OCI-LY3 (cell line): ENCODE measurements around the gene NPHS1.
A peak's percentile ranks its signal among the peaks of the same experiment; 100 is the strongest.

ENCODE experiments used
- H2AFZ ChIP-seq: fragments of 200-600, 300-600 bp; shearing (Covaris generic); 2 replicates; pipeline ENCODE4 v1.6.0; 2014; ENCODE audit warnings: antibody characterized with exemption, low read depth, low read length
- H3K27ac ChIP-seq: fragments of 200-600, 300-600 bp; sonication (generic); 2 replicates; pipeline ENCODE4 v1.5.1; 2014; ENCODE audit warnings: mild to moderate bottlenecking, low read length, moderate library complexity, mixed read lengths
- H3K27me3 ChIP-seq: fragments of 200-600, 300-600 bp; sonication (generic); 2 replicates; pipeline ENCODE4 v1.6.1; 2014; ENCODE audit warnings: low read depth, low read length, mixed read lengths
- H3K36me3 ChIP-seq: fragments of 200-600, 300-600 bp; sonication (generic); replicated peaks from 2 replicates; pipeline ENCODE3; 2014; ENCODE audit warnings: low read depth, low read length, mixed read lengths
- H3K4me1 ChIP-seq: fragments of 300-600, 200-600 bp; sonication (generic); 2 replicates; pipeline ENCODE4 v1.6.1; 2014; ENCODE audit warnings: low read length, mixed read lengths
- H3K4me2 ChIP-seq: fragments of 200-600, 300-600 bp; sonication (generic); 2 replicates; pipeline ENCODE4 v1.6.1; 2014; ENCODE audit warnings: low read length, mixed read lengths
- H3K4me3 ChIP-seq: fragments of 300-600, 200-600 bp; sonication (generic); 2 replicates; pipeline ENCODE4 v1.5.1; 2014; ENCODE audit warnings: antibody characterized with exemption, mild to moderate bottlenecking, low read length, moderate library complexity
- H3K79me2 ChIP-seq: fragments of 300-600, 200-600 bp; shearing (Covaris generic); 2 replicates; pipeline ENCODE4 v1.6.1; 2014; ENCODE audit warnings: mild to moderate bottlenecking, low read length, mixed read lengths
- H3K9ac ChIP-seq: fragments of 300-600, 200-600 bp; shearing (Covaris generic); 2 replicates; pipeline ENCODE4 v1.6.0; 2014; ENCODE audit warnings: mild to moderate bottlenecking, low read length, moderate library complexity
- H3K9me3 ChIP-seq: fragments of 200-600, 300-600 bp; shearing (Covaris generic); 2 replicates; pipeline ENCODE4 v1.6.1; 2014; ENCODE audit warnings: low read length, mixed read lengths; ENCODE audit not compliant: insufficient read depth
- H4K20me1 ChIP-seq: fragments of 200-600, 300-600 bp; sonication (generic); 2 replicates; pipeline ENCODE4 v1.6.1; 2016; ENCODE audit warnings: low read length, mixed read lengths; ENCODE audit not compliant: insufficient read depth
- EZH2phosphoT487 ChIP-seq: fragments of 200-600 bp; shearing (Covaris generic); IDR thresholded peaks from 2 replicates; pipeline ENCODE4 v1.6.1; 2018; ENCODE audit warnings: antibody characterized with exemption, mixed run types, low read depth
- TF ChIP-seq, protein P1 (sequence below): fragments of 200-600, 300-600 bp; sonication (generic); IDR thresholded peaks from 2 replicates; pipeline ENCODE4 v1.5.1; 2014; ENCODE audit warnings: antibody characterized with exemption, low read length, low read depth

Gene NPHS1

DNA sequence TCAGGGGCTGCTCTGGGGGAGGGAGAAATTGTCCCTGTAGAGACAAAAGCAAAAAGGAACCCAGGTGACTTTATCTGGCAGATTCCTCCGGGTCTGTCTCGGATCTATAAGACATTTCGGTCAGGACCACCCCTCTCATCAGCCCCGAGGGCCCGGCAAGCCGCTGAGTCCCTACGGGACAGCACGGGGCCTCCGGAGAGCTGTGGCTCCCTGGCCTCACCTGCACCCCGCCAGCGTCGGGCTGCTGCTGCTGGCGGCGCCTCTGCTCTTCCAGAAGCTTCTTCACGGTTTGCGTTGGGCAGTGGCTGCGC lies 46.1 kb upstream of the NPHS1 start:
- H3K4me1 ChIP-seq = peaks cover 34% of the 10 kb centered on the region
- peak overlapping the region; percentile 100 for H3K9ac ChIP-seq
- peaks cover 30% of the 10 kb centered on the region for H4K20me1 ChIP-seq
- H3K4me3 ChIP-seq = peak overlapping the region; percentile 98
- TF ChIP-seq, protein P1, sequence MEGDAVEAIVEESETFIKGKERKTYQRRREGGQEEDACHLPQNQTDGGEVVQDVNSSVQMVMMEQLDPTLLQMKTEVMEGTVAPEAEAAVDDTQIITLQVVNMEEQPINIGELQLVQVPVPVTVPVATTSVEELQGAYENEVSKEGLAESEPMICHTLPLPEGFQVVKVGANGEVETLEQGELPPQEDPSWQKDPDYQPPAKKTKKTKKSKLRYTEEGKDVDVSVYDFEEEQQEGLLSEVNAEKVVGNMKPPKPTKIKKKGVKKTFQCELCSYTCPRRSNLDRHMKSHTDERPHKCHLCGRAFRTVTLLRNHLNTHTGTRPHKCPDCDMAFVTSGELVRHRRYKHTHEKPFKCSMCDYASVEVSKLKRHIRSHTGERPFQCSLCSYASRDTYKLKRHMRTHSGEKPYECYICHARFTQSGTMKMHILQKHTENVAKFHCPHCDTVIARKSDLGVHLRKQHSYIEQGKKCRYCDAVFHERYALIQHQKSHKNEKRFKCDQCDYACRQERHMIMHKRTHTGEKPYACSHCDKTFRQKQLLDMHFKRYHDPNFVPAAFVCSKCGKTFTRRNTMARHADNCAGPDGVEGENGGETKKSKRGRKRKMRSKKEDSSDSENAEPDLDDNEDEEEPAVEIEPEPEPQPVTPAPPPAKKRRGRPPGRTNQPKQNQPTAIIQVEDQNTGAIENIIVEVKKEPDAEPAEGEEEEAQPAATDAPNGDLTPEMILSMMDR = no peak
- no peak for TF ChIP-seq EZH2phosphoT487
- H2AFZ ChIP-seq = no peak overlapping the region
- peaks cover 48% of the 10 kb centered on the region for H3K79me2 ChIP-seq
- H3K27me3 ChIP-seq = no peaks in the 10 kb centered on the region
- H3K4me2 ChIP-seq = peak overlapping the region; percentile 91
- H3K36me3 ChIP-seq = peaks cover 41% of the 10 kb centered on the region
- peak overlapping the region; percentile 91 for H3K27ac ChIP-seq
- H3K9me3 ChIP-seq = no peaks in the 10 kb centered on the region

DNA sequence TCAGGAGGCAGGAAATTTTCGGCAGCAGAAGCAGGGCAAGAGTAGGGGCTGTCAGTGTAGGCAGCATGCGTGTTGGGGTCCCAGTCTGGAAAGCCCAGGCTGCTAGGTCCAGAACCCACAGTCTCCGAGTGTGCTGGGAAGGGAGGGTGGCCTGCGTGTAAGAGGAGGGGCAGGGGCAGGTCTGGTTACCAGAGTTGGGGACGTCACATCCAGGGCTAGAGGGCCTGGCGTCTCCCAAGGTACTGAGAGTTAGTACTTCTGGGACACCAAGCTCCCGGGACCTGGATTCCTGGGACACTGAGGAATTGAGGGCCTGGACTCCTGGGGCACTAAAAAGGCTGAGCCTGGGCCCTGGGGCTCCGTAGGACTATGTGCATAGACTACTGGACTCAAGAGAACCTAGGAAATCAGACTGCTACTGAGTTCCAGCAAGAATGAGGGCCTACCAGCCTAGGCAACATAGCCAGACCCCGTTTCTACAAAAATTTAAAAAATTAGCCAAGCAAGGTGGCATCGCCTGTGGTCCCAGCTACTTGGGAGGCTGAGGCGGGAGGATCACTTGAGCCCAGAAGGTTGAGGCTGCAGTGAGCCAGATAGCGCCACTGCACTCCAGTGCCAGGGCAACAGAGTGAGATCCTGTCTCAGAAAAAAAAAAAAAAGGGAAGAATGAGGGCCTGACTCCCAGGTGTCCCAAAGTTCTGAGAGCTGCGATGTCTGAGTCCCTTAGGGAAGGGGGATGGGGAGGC lies 45.6 kb upstream of the NPHS1 start:
- Histone ChIP-seq H3K9me3 (no peaks in the 10 kb centered on the region), H3K4me2 (no peak overlapping the region), H3K4me1 (peaks cover 28% of the 10 kb centered on the region), H2AFZ (no peak overlapping the region), H4K20me1 (peaks cover 30% of the 10 kb centered on the region), H3K9ac (no peak overlapping the region), H3K4me3 (no peak overlapping the region), H3K27ac (no peak overlapping the region), H3K27me3 (no peaks in the 10 kb centered on the region), H3K36me3 (peaks cover 45% of the 10 kb centered on the region), H3K79me2 (peaks cover 48% of the 10 kb centered on the region)
- TF ChIP-seq, protein P1 = no peak
- TF ChIP-seq EZH2phosphoT487 = no peak

DNA sequence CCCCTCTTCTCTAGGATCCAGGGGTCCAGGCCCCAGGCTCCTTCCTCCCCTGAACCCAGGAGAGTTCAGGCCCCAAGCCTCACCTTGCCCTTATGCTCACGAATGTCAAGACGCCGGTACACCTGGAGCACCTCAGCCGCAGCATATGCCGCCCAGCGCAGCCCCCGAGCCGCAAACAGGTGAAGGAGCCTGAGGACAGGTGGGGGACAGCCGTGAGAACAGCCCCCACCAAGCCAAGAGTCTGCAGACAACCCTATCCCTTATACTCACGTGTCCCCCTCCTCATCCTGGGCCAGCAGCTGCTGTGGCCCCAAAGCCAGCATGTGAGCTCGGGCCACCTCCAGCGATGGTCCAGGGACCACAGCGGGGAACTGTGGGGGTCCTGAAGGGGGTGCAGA lies 44.3 kb upstream of the NPHS1 start:
- Histone ChIP-seq H3K79me2 (peaks cover 43% of the 10 kb centered on the region), H3K4me3 (no peak overlapping the region), H4K20me1 (peaks cover 30% of the 10 kb centered on the region), H3K36me3 (peaks cover 51% of the 10 kb centered on the region), H3K4me2 (no peak overlapping the region), H3K27me3 (no peaks in the 10 kb centered on the region), H3K27ac (no peak overlapping the region), H2AFZ (no peak overlapping the region), H3K9me3 (no peaks in the 10 kb centered on the region), H3K9ac (no peak overlapping the region), H3K4me1 (peaks cover 16% of the 10 kb centered on the region)
- TF ChIP-seq EZH2phosphoT487 = no peak
- TF ChIP-seq, protein P1 = no peak

DNA sequence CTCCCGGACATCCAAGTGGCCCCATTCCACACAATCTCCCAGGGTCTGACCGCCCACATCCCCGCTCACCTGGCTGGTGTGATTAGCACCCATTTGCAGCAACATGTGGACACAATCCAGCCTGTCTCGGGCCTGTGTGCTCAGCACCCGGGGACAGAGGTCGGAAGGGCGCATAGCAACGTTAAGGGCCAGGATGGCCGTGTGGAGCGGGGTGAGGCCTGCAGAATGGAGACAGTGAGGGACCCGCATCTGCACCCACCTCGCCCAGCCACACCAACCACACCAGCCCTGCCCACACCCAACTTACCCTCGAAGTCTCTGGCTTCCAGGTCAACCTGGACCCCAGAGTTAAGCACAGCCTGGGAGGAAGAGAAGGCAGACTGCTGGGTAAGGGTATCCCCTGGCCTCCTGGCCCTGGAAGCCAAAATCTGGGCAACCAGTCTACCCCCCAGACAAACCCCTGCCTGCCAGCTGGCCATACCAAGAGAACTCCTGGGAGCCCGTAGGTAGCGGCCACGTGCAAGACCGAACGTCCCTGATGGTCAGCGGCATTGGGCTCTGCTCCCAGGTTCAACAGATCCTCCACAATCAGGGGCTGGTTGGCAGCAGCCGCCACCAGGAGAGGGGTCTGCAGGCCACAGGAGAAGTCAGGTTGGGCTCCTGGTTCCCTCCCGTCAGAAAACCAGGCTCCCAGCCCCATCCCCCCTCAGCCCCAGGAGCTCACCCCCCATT lies 43.8 kb upstream of the NPHS1 start:
- TF ChIP-seq EZH2phosphoT487 = no peak
- TF ChIP-seq, protein P1 = no peak
- peaks cover 43% of the 10 kb centered on the region for H3K79me2 ChIP-seq
- H4K20me1 ChIP-seq = peaks cover 30% of the 10 kb centered on the region
- no peak overlapping the region for H3K27ac ChIP-seq
- peaks cover 10% of the 10 kb centered on the region for H3K4me1 ChIP-seq
- H3K9me3 ChIP-seq = no peaks in the 10 kb centered on the region
- H2AFZ ChIP-seq = no peak overlapping the region
- no peak overlapping the region for H3K9ac ChIP-seq
- peaks cover 54% of the 10 kb centered on the region for H3K36me3 ChIP-seq
- no peak overlapping the region for H3K4me2 ChIP-seq
- no peak overlapping the region for H3K4me3 ChIP-seq
- H3K27me3 ChIP-seq = no peaks in the 10 kb centered on the region
